ENCODE data around the gene HHIPL1.

The HHIPL1 gene

GRCh38 chr14:99725774-99726537 is 81.0 kb downstream of the HHIPL1 start:
- ChIA-PET CTCF (interaction anchor here (0.6 kb wide), 1 partner anchor 395 kb away, joined by 3 read pairs; no protein-coding TSS in a partner anchor), POLR2A (ENCODE audit: low non-redundant PET) (no interaction called here)
- no peak overlapping the region for H3K27ac ChIP-seq
- no peak for TF ChIP-seq CTCF (conservative IDR thresholded peaks at IDR 0.05; ENCODE audit: low read depth)
- DNase-seq (ENCODE audit: low spot score), result no peak

GRCh38 chr14:99726538-99727095 is 81.7 kb downstream of the HHIPL1 start:
- POLR2A ChIA-PET (ENCODE audit: low non-redundant PET), result no interaction called here
- no peak overlapping the region for H3K27ac ChIP-seq

GRCh38 chr14:99727096-99727870 is 82.4 kb downstream of the HHIPL1 start:
- TF ChIP-seq CTCF (conservative IDR thresholded peaks at IDR 0.05; ENCODE audit: low read depth), result no peak
- DNase-seq (ENCODE audit: low spot score), result no peak
- H3K27ac ChIP-seq, result no peak overlapping the region
- ChIA-PET POLR2A (ENCODE audit: low non-redundant PET) (no interaction called here), CTCF (interaction anchor here (0.6 kb wide), 1 partner anchor 231 kb away, joined by 3 read pairs; no protein-coding TSS in a partner anchor)

More at GRCh38 chr14:99726538-99727095, 81.7 kb downstream of the HHIPL1 start:
- no peak for DNase-seq (ENCODE audit: low spot score)
- CTCF ChIA-PET, result no interaction called here
- no peak for TF ChIP-seq CTCF (conservative IDR thresholded peaks at IDR 0.05; ENCODE audit: low read depth)

- ChIA-PET POLR2A (ENCODE audit: low non-redundant PET) (no interaction called here), CTCF (interaction anchor here (0.6 kb wide), 1 partner anchor 230 kb away, joined by 3 read pairs; no protein-coding TSS in a partner anchor)
- no peak overlapping the region for H3K27ac ChIP-seq
- no peak for TF ChIP-seq CTCF (conservative IDR thresholded peaks at IDR 0.05; ENCODE audit: low read depth)
- DNase-seq (ENCODE audit: low spot score), result no peak
Observed at GRCh38 chr14:99728231-99728920, 83.4 kb downstream of the HHIPL1 start.

- no peak for DNase-seq (ENCODE audit: low spot score)
- ChIA-PET POLR2A (ENCODE audit: low non-redundant PET) (no interaction called here), CTCF (interaction anchor here (0.6 to 1.7 kb wide), 5 partner anchors 11 to 155 kb away, joined by 3 to 6 read pairs (median 4); no protein-coding TSS in a partner anchor)
- TF ChIP-seq CTCF (conservative IDR thresholded peaks at IDR 0.05; ENCODE audit: low read depth), result no peak
- H3K27ac ChIP-seq, result no peak overlapping the region
Observed at GRCh38 chr14:99728981-99729451, 84.1 kb downstream of the HHIPL1 start.
